Panc1 (cell line): ENCODE results near the gene PXT1. TPM values are rescaled to one million over a fixed set of nuclear protein-coding genes. Genes with fewer than 3 reads are reported as not detected.
"Not testable (repeated sequence)": the region's sequence is repeated elsewhere in the genome, so short reads cannot be mapped to it uniquely, and the experiment has no call there.

Source experiments
- ATAC-seq: fragments of 200-7000 bp; cut with Tn5 transposase; 2 replicates; pipeline ENCODE4 v1.9.1; 2020; ENCODE audit warnings: mild to moderate bottlenecking, moderate library complexity
- BruUV-seq: library from RNA; stranded (reverse); fragments of 400-500 nt; replicated peaks from 2 replicates; lab custom pipeline; 2021; lab: Mats Ljungman, UMichigan
- CTCF ChIA-PET: fragments of 300-600 bp; sonication (Branson Sonifier 250); formaldehyde crosslinking; loops from one replicate; lab custom pipeline; 2022; ENCODE audit warnings: antibody characterized with exemption; lab: Charles Lee
- POLR2A ChIA-PET: fragments of 300-600 bp; sonication (Branson Sonifier 250); formaldehyde crosslinking; loops from one replicate; lab custom pipeline; 2022; ENCODE audit warnings: antibody characterized with exemption; lab: Charles Lee
- DNase-seq: peaks from one replicate; pipeline ENCODE4 v3.0.0-alpha.2; 2010; ENCODE audit warnings: low read depth, low spot score
- H3K27ac ChIP-seq: 2 replicates; pipeline ENCODE4 v1.5.1; 2011; ENCODE audit warnings: mild to moderate bottlenecking, low read length, inconsistent platforms
- H3K27me3 ChIP-seq: fragments of 200-500 bp; sonication (Bioruptor generic); 2 replicates; pipeline ENCODE4 v1.6.0; 2014; ENCODE audit warnings: low read length, inconsistent platforms; ENCODE audit not compliant: control insufficient read depth, insufficient read depth
- H3K36me3 ChIP-seq: fragments of 200-500 bp; sonication (Bioruptor generic); 2 replicates; pipeline ENCODE4 v1.5.1; 2014; ENCODE audit warnings: inconsistent platforms, mild to moderate bottlenecking, low read length, moderate library complexity; ENCODE audit not compliant: control insufficient read depth, insufficient read depth
- H3K4me1 ChIP-seq: 2 replicates; pipeline ENCODE4 v1.5.1; 2011; ENCODE audit warnings: inconsistent platforms, mild to moderate bottlenecking, low read length, moderate library complexity; ENCODE audit not compliant: control insufficient read depth, insufficient read depth
- H3K4me3 ChIP-seq, 2 experiments: 2 replicates each; pipeline ENCODE4 v1.5.1; 2011 to 2012; ENCODE audit warnings: low read depth in 2 of 2, low read length in 2 of 2, mild to moderate bottlenecking in 2 of 2, inconsistent platforms in 1 of 2, moderate library complexity in 1 of 2
- H3K9me3 ChIP-seq: fragments of 200-500 bp; sonication (Bioruptor generic); 2 replicates; pipeline ENCODE4 v1.5.1; 2014; ENCODE audit warnings: low read depth, mild to moderate bottlenecking, inconsistent platforms, low read length, moderate library complexity; ENCODE audit not compliant: control insufficient read depth, insufficient read depth
- POLR2AphosphoS5 ChIP-seq: IDR thresholded peaks from 2 replicates; pipeline ENCODE4 v1.6.1; 2012; ENCODE audit warnings: mild to moderate bottlenecking, low read depth, low read length, moderate library complexity
- SIN3A ChIP-seq: IDR thresholded peaks from 2 replicates; pipeline ENCODE4 v1.6.1; 2012; ENCODE audit warnings: low read depth, mild to moderate bottlenecking, low read length, moderate library complexity, borderline replicate concordance; ENCODE audit not compliant: insufficient read depth
- TCF7L2 ChIP-seq: IDR thresholded peaks from 2 replicates; pipeline ENCODE4 v1.6.1; 2011; ENCODE audit warnings: mild to moderate bottlenecking, low read depth, low read length, inconsistent platforms
- in situ Hi-C: cut with HindIII; loops from 2 replicates; pipeline ENCODE4 v1.10.0; 2016; ENCODE audit warnings: low sequenced_read_pairs, low pct_unique_long_range_greater_than_20kb
- intact Hi-C: fragments of 100-400 bp; cut with micrococcal nuclease; formaldehyde crosslinking; loops from one replicate; pipeline ENCODE4 v1.10.0; 2022; ENCODE audit not compliant: unreplicated experiment
- total RNA-seq: library from RNA; stranded (reverse); gene quantifications from one replicate; pipeline ENCODE4 v1.2.1, GENCODE V29; 2021; ENCODE audit not compliant: unreplicated experiment
- TF ChIP-seq, protein P1 (sequence below), 2 experiments: IDR thresholded peaks; 2 replicates each; pipeline ENCODE4 v1.6.1; 2011 to 2012; ENCODE audit warnings: low read depth in 2 of 2, control low read depth in 1 of 2, low read length in 1 of 2, mild to moderate bottlenecking in 1 of 2, moderate library complexity in 1 of 2; ENCODE audit not compliant: insufficient read depth in 1 of 2

PXT1 gene
- total RNA-seq, 1 experiment from 2014 or later = not detected

DNA sequence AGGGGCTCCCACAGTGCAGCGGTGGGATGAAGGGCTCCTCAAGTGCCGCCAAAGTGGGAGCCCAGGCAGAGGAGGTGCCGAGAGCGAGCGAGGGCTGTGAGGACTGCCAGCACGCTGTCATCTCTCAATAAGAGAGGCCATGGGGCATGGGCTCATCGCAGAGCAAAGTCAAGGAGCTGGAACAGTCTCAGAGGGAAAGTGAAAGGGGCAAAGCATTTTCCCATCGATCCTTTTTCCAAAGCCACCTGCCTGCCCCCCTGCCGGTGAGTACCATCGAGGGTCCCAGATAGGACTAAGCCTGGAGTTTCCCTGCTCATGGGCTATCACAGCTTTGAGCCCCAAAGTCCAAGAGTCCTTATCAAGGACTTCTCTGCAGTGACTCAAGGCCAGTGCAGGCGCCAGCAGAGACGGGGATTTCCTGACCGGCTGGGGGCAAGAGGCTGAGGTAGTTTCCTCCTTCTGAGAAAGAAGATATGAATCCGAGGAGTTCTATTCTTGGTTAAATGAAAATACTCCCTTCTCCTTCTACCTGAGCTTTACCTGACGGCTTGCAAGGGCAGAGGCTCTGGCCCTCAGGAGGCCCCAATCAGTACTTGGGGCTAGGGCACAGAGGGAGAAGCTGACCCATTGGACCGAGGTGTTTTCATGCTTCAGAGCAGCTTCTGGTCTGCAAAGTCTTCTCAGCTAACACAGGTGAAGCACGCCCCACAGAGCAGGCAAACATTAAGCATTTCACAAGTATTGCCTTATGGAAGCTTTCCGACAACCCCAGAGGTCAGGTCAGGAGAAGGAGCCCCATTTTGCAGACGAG, 77.8 kb downstream of the PXT1 start:
- H3K9me3 ChIP-seq = no peaks in the 10 kb centered on the region
- CTCF ChIA-PET = no interaction called here
- in situ Hi-C loops = no loop called here
- H3K36me3 ChIP-seq = no peaks in the 10 kb centered on the region
- H3K4me1 ChIP-seq = 0 out of 2 replicates have a peak, but pooled peaks cover 4% of the 10 kb centered on the region
- ATAC-seq (peak; percentile 61), DNase-seq (no peak)
- BruUV-seq = no TSS peak
- H3K27ac ChIP-seq = no peak overlapping the region
- TF ChIP-seq SIN3A = no peak
- TF ChIP-seq TCF7L2 = no peak
- no peak for TF ChIP-seq POLR2AphosphoS5
- TF ChIP-seq, protein P1, sequence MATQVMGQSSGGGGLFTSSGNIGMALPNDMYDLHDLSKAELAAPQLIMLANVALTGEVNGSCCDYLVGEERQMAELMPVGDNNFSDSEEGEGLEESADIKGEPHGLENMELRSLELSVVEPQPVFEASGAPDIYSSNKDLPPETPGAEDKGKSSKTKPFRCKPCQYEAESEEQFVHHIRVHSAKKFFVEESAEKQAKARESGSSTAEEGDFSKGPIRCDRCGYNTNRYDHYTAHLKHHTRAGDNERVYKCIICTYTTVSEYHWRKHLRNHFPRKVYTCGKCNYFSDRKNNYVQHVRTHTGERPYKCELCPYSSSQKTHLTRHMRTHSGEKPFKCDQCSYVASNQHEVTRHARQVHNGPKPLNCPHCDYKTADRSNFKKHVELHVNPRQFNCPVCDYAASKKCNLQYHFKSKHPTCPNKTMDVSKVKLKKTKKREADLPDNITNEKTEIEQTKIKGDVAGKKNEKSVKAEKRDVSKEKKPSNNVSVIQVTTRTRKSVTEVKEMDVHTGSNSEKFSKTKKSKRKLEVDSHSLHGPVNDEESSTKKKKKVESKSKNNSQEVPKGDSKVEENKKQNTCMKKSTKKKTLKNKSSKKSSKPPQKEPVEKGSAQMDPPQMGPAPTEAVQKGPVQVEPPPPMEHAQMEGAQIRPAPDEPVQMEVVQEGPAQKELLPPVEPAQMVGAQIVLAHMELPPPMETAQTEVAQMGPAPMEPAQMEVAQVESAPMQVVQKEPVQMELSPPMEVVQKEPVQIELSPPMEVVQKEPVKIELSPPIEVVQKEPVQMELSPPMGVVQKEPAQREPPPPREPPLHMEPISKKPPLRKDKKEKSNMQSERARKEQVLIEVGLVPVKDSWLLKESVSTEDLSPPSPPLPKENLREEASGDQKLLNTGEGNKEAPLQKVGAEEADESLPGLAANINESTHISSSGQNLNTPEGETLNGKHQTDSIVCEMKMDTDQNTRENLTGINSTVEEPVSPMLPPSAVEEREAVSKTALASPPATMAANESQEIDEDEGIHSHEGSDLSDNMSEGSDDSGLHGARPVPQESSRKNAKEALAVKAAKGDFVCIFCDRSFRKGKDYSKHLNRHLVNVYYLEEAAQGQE (IDR thresholded peaks at IDR 0.05; ENCODE audit: insufficient read depth in 1 of 2, low read depth in 2 of 2, low read length in 1 of 2) = no peak
- H3K4me3 ChIP-seq = no peak overlapping the region
- intact Hi-C loops = loop anchor here (5.0 kb wide), 1 partner anchor 338 kb away; the partner anchor contains the start of gene MAPK14
- no peaks in the 10 kb centered on the region for H3K27me3 ChIP-seq
- POLR2A ChIA-PET = no interaction called here

GRCh38 chr6:36364061-36364635, 78.5 kb downstream of the PXT1 start:
- H3K4me1 ChIP-seq, H3K4me3 ChIP-seq, ATAC-seq, BruUV-seq, H3K27me3 ChIP-seq, DNase-seq, in situ Hi-C loops, H3K36me3 ChIP-seq, H3K27ac ChIP-seq, POLR2A ChIA-PET, H3K9me3 ChIP-seq, CTCF ChIA-PET: not testable (repeated sequence)
- intact Hi-C loops = loop anchor here (5.0 kb wide), 1 partner anchor 337 kb away; the partner anchor contains the start of gene MAPK14

DNA sequence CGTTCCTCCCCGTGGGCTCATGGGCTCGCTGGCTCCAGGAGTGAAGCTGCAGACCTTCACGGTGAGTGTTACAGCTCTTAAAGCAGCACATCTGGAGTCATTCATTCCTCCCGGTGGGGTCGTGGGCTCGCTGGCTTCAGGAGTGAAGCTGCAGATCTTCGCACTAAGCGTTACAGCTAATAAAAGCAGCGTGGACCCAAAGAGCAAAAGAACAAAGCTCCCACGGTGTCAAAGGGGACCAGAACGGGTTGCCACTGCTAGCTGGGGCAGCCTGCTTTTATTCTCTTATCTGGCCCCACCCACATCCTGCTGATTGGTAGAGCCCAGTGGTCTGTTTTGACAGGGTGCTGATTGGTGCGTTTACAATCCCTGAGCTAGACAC, 79.3 kb downstream of the PXT1 start:
- in situ Hi-C loops, H3K4me1 ChIP-seq, H3K27me3 ChIP-seq, DNase-seq, BruUV-seq, H3K27ac ChIP-seq, H3K4me3 ChIP-seq, ATAC-seq, H3K36me3 ChIP-seq, H3K9me3 ChIP-seq: not testable (repeated sequence)
- ChIA-PET CTCF (interaction anchor here (0.6 to 1.5 kb wide), 2 partner anchors 22 to 551 kb away, joined by 4 to 7 read pairs; no protein-coding TSS in a partner anchor), POLR2A (interaction anchor here (0.6 kb wide), 1 partner anchor 32 kb away, joined by 5 read pairs; no protein-coding TSS in a partner anchor)
- intact Hi-C loops = loop anchor here (5.0 kb wide), 1 partner anchor 336 kb away; the partner anchor contains the start of gene MAPK14
